GM18499 (cell line): ENCODE data around the gene OPCML.

ENCODE experiments used
- ATAC-seq: cut with Tn5 transposase; IDR thresholded peaks from one replicate; pipeline ENCODE4 v1.9.1; 2021; ENCODE audit warnings: moderate number of reproducible peaks; ENCODE audit not compliant: insufficient read depth, unreplicated experiment

OPCML gene

DNA sequence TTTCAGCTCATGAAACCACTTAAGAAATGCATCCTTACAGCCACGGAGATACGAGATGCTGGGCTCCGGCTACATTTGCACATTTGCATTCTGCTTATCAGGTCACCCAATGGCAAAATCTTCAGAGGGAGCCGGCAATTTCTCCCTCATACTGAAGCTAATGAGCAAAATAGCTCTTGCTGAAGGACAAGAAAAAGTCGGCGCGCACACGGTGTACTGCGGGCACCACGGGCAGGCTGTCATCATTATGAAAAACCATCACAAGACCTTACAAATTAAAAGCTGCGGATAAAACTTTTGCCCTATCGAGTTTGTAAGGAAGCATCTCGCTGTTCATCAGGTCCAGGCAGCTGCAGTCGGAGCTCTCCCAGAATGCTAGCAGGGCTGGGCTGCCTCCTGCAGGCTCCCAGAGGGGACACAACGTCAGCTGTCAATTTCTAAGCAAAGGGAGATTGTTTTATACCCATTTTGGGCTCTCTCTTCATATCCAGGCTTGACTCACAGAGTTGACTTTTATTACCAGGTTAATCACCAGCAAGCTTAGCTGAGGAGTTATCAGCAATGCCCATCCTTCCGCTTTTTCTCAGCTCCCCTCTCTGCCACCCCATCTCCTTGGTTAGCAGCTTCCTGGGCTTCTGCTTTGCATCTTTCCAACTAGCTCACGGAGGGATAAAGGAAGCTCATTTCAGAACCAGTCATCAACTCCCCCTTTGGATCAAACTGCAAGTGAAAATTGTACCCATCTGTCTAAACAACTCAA is 375.1 kb downstream of the OPCML start:
- no peak for ATAC-seq

DNA sequence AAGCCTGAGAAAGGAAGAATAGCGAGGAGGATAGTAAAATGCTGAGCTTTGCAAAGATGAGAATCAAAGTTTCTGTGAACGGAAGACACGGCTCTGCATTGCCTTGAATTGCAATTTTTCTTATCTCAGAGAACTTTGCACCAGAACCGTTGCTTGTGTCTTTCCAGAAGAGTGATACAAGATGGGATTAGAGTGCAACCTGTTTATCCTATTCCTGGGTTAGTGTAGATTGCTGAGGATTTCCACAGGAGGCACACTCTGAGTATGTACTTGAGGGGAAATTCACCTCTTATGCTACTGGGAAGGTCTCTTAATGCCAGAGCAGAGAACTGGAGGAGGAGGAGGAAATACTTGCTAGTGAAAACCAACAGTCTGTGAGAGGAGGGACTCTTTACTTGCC is 377.5 kb downstream of the OPCML start:
- ATAC-seq: no peak

DNA sequence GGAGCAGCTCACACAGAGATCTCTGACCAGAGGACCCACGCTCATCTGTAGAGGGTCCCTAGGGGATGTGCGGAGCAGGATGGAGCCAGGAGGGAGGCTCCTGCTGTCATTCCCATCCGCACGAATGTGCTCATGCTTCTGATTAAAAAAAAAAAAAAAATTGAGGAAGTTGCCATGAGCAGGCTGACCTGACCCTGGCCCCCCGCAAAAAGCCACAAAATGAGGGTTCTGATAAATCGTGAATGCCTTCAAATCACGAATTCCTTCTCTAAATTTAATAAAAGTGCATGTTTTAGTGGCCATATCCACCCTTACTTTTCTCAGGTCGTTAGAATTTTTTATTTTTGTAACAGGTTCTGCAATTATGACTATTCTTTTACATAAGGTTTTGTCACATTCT is 378.2 kb downstream of the OPCML start:
- no peak for ATAC-seq

DNA sequence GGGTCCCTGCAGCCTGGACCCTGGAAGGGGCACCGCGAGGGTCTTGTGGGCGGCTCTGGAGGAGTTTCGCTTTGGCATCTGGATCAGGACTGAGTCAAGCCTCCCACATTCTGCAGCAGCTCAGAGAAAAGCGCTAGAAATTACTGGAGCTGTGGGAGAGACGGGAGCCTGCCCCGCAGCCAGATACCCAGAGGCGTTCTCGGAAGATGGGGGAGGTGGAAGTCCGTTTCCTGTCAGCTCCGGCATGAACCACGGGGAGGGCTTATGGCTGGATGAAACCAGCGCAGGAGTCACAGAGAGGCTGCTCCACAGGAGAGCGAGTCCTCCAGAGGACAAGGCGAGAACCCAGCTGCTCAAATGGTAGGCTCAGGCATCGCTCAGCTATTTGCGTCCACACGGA is 379.3 kb downstream of the OPCML start:
- no peak for ATAC-seq

DNA sequence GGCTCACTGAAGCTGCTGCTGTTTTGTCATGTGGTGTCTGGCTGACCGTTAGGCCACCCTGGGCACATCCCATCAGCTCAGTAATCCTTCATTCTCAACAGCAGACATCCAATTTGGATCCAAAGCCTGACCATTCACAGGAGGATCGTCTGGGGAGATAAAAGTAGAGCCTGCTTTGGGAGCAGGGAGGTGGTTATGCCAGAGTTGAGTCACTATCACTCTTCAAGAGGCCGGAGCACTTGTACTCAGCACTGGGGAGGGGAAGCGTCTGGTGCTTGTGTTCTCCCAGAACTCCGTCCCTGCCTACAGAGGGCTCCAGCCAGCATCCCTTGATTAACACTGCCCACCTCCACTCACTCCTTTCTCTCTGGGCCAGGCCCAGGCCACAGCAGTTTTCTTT is 382.6 kb downstream of the OPCML start:
- no peak for ATAC-seq

DNA sequence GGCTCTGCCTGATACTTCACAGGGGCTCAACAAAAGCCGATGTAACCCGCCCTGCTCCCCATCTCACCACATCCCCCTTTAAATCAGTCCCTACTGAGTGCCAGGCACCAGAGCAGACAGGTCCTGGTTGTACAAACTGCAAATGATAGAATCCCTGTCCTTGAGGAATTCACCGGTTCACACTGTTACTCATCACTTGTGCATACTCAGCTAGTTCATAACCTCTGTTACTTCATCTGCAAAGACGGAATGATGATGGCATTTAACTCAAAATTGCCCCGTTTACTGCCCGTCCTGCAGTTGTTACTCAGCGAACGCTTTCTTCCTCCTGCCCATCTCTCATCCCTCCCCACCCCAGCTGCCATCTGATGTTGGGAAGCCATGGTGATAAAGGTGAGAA is 384.7 kb downstream of the OPCML start:
- ATAC-seq: no peak

DNA sequence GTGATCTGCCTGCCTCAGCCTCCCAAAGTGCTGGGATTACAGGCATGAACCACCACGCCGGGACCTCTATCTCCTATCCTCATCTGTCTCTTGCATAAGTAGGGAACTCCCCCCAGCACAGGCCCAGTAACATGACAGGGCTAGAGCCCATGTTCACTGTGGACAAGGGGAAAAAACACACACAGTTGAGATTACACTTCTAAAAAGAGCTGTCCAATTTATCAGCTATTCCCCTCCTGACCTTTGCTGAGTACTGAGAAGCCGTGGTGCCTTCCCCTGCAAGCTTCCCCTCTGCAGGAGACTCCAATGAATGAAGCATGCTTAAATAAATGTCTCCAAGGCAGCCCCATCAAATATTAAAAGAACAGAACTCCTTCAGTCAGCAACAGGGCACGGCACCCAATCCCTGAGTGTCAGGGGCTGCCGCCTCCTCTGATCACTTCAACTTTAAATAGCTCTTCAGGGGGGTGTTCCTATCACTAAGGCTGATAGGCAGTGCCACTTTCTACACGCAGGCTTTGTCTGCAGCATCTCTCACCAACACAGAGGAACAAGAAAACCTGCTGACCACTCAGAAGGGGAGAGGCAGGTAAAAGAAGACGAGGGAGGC is 385.5 kb downstream of the OPCML start:
- ATAC-seq: no peak

DNA sequence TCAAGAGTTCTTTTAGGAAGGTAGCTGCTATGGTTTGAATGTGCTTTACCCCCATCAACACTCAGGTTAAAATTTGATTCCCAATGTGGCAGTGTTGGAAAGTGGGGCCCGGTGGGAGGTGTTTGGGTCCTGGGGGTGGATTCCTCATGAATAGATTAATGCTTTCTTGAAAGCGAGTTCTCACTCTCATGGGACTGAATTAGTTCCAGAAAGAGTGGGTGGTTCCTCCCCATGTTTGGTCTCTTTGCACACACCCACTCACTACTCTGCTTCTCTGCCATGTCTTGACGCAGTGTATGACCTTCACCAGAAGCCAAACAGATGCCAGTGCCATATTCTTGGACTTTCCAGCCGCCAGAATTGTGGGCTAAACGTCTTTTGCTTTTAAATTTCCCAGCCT is 394.4 kb downstream of the OPCML start:
- no peak for ATAC-seq

DNA sequence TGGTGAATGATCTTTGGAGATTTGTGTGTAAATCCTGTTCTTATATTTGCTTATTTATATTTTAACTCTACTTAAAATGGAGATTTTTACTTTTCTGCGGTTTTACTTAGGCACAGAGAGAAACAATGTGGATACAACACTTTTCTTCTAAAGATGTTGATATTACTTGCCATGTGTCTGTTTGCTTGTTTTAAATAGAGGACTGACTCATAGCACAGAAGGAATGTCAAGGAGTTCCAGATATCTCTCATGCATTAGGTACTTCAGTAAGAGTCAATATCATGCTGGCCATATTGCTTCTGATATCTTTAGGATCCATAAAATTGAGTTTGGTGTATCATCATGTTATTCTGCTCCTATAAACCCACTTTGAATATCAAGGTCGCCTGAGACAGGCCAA is 395.0 kb downstream of the OPCML start:
- ATAC-seq: no peak

DNA sequence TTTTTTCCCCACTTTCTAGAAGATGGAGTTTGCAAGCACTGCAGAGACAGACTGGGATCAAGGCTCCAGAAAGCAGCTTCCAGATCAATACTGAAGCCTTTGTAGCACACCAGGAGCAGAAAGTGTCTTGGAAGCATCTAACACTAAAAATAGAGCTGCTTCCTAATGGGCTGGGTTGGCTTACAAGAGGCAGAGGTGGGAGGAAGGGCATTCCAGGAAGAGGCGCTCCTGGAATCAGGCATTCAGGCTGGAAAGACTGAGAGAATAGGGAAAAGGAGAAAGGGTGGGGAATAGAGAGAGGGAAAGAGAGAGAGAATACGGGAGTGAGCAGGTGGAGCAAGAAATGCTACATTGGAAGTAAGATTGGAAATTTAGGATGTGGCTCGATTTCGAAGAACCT is 395.9 kb downstream of the OPCML start:
- no peak for ATAC-seq

DNA sequence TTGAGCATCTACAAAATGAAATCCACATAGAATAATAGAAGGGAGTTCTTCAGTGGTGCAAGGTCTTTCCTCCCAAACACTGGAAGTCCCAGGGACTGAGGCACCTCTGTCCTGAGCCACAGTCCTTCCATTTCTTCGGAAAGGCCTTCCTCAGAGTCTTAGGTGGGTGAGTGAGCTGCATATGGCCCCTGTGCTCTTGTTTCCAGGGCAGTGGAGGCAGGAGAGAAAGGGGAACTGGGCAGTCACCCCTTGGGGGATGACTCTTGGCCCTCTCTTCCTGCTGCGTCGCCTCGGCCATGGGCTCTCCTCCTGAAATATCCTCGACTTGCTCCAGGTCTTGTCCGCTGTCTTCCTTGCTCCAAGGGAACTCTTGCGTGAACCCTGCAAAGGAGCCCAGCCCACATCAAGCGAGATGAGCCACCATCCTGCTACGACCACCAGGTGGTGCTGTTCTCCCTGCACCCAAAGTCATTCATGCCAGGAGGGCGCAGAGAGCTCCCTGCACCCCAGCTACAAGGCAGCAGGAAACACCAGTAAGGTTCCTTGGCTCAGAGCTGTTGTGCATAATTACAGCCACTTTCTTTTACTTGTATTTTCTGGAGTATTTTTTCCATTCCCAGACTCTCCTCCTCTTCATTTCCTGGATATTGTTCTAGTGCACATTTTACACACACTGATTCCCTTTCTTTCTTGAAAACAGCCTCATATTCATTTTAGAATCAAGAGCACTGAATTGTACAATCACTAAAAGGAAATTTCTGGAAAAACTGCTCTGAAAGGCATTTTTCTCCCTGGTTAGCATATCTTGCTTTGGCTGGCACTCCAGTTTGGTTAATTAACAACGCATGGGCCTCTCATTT is 397.8 kb downstream of the OPCML start:
- ATAC-seq: peak; percentile 82

DNA sequence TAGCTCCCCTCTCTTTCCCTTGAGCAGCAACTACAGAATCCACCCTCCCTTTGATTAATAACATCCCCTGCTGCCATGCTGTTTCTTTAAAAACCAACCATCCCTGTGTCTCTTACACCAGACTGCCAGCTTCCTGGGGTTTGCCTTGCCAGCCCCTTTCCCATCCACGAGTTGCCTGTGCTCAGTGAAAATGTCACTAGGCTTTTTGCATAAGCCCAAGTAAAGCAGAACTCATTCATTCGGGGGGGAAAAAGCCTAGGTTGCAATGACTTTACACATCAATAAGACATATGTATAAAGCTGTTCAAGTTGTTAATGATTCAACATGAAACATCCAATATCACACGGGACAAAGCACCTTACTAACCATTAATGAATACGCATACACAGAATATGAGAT is 398.7 kb downstream of the OPCML start:
- no peak for ATAC-seq

DNA sequence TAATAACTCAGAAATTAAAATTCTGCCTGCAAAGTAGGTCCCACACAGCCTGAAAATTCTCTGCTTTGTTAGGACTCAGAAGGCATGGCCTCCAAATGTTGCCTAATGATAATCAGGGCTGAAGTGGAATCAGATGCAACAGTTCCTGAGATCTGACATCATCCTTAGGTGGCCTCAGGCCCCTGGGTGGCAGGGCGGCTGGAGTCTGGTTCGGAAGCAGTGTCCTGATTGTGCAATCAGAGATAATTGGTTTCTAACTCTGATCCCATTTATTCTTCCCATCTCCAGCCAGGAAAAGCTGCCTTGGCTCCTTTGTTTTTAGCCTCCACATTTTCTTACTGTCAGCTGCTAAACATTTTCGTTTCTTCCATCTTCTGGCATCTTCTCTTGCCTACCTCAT is 399.3 kb downstream of the OPCML start:
- no peak for ATAC-seq

DNA sequence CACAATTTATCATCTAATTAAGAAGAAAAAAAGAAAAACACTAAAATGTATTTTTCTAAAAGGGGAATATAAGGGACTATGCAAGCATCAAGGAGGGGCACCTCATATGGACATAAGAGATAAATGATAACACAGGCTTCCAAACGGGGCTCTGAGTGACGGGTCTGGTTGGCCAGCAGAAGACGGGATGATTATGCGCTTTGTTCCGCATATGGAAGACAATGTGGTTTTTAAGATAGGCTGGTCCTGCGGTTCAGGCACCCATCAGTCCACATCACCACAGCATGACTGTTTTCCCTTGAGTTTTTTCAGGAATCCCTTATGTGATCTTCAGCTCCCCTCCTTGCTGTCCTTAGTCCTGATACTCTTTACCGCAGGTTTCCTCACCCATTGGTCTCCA is 404.6 kb downstream of the OPCML start:
- ATAC-seq: no peak

DNA sequence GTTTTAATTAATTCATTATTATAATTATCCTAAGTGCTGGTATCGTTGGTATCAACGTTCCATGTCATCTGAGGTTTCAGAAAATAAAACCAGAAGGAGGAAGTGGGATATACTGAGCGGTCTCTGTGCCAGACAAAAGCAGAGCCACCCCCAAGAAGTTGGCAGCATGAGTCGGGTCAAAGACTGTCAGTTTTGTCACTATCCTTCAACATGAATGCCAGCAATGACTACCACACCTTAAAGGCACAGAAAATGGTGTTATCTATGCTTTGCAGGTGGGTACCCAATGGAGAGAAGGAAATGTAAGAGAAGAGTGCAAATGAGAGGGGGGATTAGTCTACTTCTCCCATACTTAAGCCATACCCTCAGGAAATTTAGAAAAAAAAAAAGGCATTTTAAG is 408.5 kb downstream of the OPCML start:
- ATAC-seq: no peak

DNA sequence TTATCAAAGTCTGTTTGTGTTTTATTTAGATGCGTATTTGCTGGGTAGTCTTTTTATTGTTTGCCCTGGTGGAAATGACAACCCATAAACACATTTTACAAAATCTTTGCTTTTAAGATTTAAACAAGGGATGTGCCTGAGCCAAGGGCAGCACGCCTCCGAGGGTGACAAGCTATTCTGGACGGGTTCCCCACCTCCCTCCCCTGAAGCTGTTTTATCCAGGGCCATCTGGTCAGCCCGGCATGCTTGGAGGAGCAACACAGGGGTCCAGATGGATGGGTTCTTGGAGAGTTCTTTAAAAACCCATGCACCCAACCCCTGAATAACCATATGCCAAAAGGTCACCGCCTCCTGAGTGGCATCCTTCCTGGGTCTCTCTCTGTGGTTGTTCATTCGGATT is 408.9 kb downstream of the OPCML start:
- ATAC-seq: no peak

DNA sequence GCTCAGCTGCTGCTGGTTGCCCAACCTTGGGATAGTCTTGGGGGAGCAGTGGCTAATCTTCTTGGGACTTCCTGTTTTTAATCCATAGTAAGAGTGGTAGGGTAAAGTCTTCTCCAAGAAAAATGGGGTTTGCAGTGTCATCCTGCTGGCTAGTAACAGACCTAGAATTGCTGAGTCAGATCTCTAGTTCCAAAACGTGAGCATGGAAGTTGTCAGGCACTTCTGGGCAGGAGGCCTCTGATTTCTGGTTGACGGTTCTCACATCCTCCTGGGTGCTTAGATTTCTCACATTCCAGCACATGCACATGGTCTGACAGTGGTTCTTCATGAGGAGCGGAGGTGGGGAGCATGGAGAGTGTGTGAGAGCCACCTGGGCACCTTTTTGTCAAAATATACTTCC is 410.0 kb downstream of the OPCML start:
- ATAC-seq: no peak

DNA sequence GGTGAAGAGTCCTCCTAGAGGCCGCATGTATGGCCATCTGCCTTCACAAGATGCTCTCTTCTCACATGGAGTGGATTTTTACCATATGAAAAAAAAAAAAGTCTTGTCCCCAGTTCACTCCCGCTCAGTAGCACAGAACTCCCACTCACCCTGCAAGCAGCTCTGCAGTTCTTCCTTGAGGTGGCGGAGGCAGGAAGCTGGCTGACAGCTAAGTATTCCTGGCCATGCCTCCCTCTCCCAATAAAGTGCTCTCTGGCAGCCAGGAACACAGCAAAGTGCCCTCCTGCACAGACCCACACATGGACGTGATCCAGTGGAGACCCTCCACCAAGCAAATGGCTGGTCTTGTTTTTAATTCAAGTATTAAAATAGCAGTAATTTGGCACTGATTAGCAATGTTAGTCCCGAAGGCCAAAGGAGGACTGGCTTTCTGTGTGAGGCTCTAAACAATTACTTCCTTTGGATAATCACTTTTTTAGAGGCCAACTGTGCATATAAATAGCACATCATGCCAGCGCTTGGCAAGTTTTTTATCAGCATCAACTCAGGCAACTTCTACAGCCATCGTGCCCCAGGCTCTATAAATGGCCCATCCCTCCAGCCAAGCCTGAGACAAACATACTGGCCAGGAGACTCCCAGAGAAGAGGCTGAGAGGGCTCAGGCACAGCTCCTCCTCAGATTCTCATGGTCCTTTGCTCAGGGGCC is 413.6 kb downstream of the OPCML start:
- no peak for ATAC-seq

DNA sequence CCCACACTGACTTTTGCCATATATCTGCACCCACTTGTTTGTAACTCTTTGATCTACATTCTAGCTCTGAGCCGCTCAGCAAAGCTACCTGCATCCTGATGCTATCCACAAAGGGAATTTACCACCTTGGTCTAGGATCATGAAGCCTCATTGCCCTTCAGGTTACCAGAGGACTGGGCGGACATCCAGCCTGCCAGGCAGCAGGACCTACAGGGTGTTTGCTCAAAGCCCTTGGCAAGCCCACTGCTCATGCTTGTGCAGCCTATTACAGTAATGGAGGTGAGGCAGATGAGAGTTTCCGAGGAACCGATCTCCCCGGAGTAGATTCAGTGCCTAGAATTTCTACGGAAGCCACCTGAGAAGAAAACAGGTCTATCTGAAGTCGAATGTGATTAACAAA is 417.2 kb downstream of the OPCML start:
- no peak for ATAC-seq

DNA sequence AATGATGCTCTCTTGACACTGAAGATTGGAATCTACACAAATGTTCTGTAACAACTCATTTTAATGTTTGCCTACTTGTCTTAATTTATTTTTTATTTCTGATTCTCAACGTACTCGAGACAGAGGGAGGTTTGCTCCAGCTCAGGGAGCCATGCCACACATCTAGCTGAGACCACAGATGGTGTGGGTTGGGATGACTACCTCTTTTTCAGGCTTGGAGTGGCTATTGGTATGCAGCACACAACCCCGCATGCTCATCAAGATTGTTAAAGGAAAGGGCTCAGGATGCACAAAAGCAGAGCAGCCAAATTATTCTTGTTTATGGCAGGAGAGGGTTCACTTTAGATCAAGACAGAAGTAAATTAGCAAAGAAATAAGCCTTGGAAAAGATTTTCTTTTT is 424.5 kb downstream of the OPCML start:
- ATAC-seq: no peak

DNA sequence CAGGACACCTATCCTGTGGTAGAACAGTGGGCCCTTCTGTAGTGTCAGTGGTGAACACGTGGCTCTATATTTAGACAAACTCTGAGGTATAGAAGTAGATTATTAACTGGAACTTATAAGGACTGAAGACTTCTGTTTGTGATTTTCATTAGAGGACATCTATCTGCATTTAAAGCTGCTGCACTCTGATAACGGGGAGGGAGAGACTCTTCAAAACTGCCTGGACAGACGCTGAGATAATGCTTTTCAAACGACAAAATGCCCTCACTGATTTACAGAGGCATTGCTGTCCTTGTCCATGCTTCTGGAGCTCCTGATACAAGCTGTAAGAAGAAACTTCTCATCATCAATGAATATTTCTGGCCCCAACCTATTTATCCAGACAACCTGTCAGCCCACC is 425.2 kb downstream of the OPCML start:
- ATAC-seq: no peak
